Hippocampal formation (tissue), 2 donors: ENCODE data around the gene RARRES2.

Experiments used
- DNase-seq, 2 donors: peaks; one replicate each; lab custom pipeline; 2025; lab: John Stamatoyannopoulos, UW

Gene RARRES2

GRCh38 chr7:150361807-150362621 is 20.6 kb upstream of the RARRES2 start:
- DNase-seq: no peak

- DNase-seq: no peak
Measured at GRCh38 chr7:150361402-150361801, 20.0 kb upstream of the RARRES2 start.

- no peak for DNase-seq
Measured at GRCh38 chr7:150360363-150361058, 19.1 kb upstream of the RARRES2 start.

GRCh38 chr7:150359622-150360362 is 18.4 kb upstream of the RARRES2 start:
- no peak for DNase-seq

- no peak for DNase-seq
Measured at GRCh38 chr7:150358988-150359621, 17.7 kb upstream of the RARRES2 start.

GRCh38 chr7:150358433-150358832 is 17.0 kb upstream of the RARRES2 start:
- no peak for DNase-seq

GRCh38 chr7:150357771-150358427 is 16.5 kb upstream of the RARRES2 start:
- no peak for DNase-seq

- DNase-seq: no peak
Measured at GRCh38 chr7:150357270-150357669, 15.8 kb upstream of the RARRES2 start.

GRCh38 chr7:150356265-150356897 is 15.0 kb upstream of the RARRES2 start:
- no peak for DNase-seq

GRCh38 chr7:150355666-150356059 is 14.2 kb upstream of the RARRES2 start:
- no peak for DNase-seq

- no peak for DNase-seq
Measured at GRCh38 chr7:150351587-150352194, 10.3 kb upstream of the RARRES2 start.

GRCh38 chr7:150346922-150347321 is 5.5 kb upstream of the RARRES2 start:
- DNase-seq: no peak

- no peak for DNase-seq
Measured at GRCh38 chr7:150345012-150345411, 3.6 kb upstream of the RARRES2 start.

- no peak for DNase-seq
Measured at GRCh38 chr7:150344299-150344698, 2.9 kb upstream of the RARRES2 start.

- DNase-seq: no peak
Measured at GRCh38 chr7:150343225-150343624, 1.8 kb upstream of the RARRES2 start.

GRCh38 chr7:150342121-150342408 is 636 bp upstream of the RARRES2 start:
- DNase-seq: no peak

GRCh38 chr7:150340875-150341262 is 560 bp downstream of the RARRES2 start:
- no peak for DNase-seq

GRCh38 chr7:150340024-150340749 is 1.2 kb downstream of the RARRES2 start:
- DNase-seq: no peak

GRCh38 chr7:150339409-150339809 is 2.0 kb downstream of the RARRES2 start:
- DNase-seq: no peak

- DNase-seq: no peak
Measured at GRCh38 chr7:150338166-150338829, 3.1 kb downstream of the RARRES2 start.
